Breast epithelium (tissue), 3 donors: Measurements from ENCODE around the gene SIT1.

Experiments used
- CTCF ChIP-seq, 3 donors: fragments of 450-650 bp; IDR thresholded peaks; one replicate each; pipeline ENCODE4 v1.5.1; 2016 to 2017; ENCODE audit warnings: antibody characterized with exemption in 3 of 3, mild to moderate bottlenecking in 3 of 3, moderate library complexity in 3 of 3
- POLR2A ChIP-seq: fragments of 450-650 bp; IDR thresholded peaks from one replicate; pipeline ENCODE4 v1.6.1; 2016; ENCODE audit warnings: antibody characterized with exemption, mild to moderate bottlenecking, moderate library complexity
- POLR2AphosphoS5 ChIP-seq, 3 donors: sonication (generic); formaldehyde crosslinking; IDR thresholded peaks; one replicate each; pipeline ENCODE4 v1.6.1; 2017; ENCODE audit warnings: antibody characterized with exemption in 3 of 3

GRCh38 chr9:35612843-35613242 is 37.9 kb downstream of the SIT1 start:
- TF ChIP-seq CTCF (IDR thresholded peaks at IDR 0.05) (no peak), POLR2A (no peak), POLR2AphosphoS5 (IDR thresholded peaks at IDR 0.05) (no peak)
